AG04450 (cell line): Measurements from ENCODE around the gene ABHD12. TPM values are rescaled to one million over a fixed set of nuclear protein-coding genes. Genes with fewer than 3 reads are reported as not detected.

Source experiments
- CTCF ChIA-PET: fragments of 300-600, 350-600 bp; formaldehyde crosslinking; extraction: SDS; loops from one replicate; lab custom pipeline; 2022; ENCODE audit warnings: antibody characterized with exemption, inconsistent platforms; lab: Charles Lee
- POLR2A ChIA-PET: fragments of 350-600 bp; formaldehyde crosslinking; extraction: SDS; loops from one replicate; lab custom pipeline; 2021; ENCODE audit warnings: antibody characterized with exemption, inconsistent platforms; lab: Yijun Ruan, JAX
- DNase-seq: peaks from one replicate; pipeline ENCODE4 v3.0.0-alpha.2; 2011; ENCODE audit warnings: low read depth, low spot score
- H3K27ac ChIP-seq: one replicate; pipeline ENCODE4 v1.5.1; 2012; ENCODE audit warnings: low read depth, low read length, control low read depth
- H3K27me3 ChIP-seq: one replicate; pipeline ENCODE4 v1.6.0; 2012; ENCODE audit warnings: low read length; ENCODE audit not compliant: control insufficient read depth, insufficient read depth
- H3K4me3 ChIP-seq: 2 replicates; pipeline ENCODE4 v1.5.1; 2011; ENCODE audit warnings: mild to moderate bottlenecking, low read depth, low read length, control low read depth
- H3K9me3 ChIP-seq: 2 replicates; pipeline ENCODE4 v1.5.1; 2012; ENCODE audit warnings: low read length; ENCODE audit not compliant: control insufficient read depth, insufficient read depth
- polyA plus RNA-seq: library from polyadenylated mRNA; depleted of rRNA; stranded (reverse); fragments of >200 nt; gene quantifications from 2 replicates; pipeline ENCODE4 v1.2.3, GENCODE V29; 2011
- TF ChIP-seq, protein P1 (sequence below): IDR thresholded peaks from 2 replicates; pipeline ENCODE4 v1.5.1; 2011; ENCODE audit warnings: low read depth, low read length, control low read depth, inconsistent platforms

Gene ABHD12
- polyA plus RNA-seq, 1 experiment: 33.6 TPM

DNA sequence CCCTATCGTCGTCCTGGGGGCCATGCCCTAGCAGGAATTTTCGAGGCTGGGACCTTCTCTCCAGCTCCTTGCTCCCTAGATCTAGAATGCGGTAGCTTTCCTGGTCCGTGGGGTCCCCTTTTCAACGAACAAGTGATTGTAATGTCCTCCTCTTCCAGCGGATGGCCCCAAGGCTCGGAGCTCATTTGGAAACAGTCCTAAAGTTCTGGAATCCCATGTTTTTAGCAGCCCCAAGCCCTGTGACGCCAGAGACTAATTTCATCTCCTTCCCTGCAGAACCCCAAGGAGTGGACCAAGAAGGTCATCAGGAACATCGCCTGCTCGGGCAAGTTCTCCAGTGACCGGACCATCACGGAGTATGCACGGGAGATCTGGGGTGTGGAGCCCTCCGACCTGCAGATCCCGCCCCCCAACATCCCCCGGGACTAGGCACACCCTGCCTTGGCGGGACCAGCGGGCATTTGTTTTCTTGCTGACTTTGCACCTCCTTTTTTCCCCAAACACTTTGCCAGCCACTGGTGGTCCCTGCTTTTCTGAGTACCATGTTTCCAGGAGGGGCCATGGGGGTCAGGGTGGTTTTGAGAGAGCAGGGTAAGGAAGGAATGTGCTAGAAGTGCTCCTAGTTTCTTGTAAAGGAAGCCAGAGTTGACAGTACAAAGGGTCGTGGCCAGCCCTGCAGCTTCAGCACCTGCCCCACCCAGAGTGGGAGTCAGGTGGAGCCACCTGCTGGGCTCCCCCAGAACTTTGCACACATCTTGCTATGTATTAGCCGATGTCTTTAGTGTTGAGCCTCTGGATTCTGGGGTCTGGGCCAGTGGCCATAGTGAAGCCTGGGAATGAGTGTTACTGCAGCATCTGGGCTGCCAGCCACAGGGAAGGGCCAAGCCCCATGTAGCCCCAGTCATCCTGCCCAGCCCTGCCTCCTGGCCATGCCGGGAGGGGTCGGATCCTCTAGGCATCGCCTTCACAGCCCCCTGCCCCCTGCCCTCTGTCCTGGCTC is 94.2 kb downstream of the ABHD12 start:
- ChIA-PET POLR2A (interaction anchor here (1.1 kb wide), 1 partner anchor 102 kb away, joined by 7 read pairs; no protein-coding TSS in a partner anchor), CTCF (interaction anchor here (0.6 to 3.9 kb wide), 6 partner anchors 13 to 302 kb away, joined by 3 to 93 read pairs (median 5); no protein-coding TSS in a partner anchor)
- TF ChIP-seq, protein P1, sequence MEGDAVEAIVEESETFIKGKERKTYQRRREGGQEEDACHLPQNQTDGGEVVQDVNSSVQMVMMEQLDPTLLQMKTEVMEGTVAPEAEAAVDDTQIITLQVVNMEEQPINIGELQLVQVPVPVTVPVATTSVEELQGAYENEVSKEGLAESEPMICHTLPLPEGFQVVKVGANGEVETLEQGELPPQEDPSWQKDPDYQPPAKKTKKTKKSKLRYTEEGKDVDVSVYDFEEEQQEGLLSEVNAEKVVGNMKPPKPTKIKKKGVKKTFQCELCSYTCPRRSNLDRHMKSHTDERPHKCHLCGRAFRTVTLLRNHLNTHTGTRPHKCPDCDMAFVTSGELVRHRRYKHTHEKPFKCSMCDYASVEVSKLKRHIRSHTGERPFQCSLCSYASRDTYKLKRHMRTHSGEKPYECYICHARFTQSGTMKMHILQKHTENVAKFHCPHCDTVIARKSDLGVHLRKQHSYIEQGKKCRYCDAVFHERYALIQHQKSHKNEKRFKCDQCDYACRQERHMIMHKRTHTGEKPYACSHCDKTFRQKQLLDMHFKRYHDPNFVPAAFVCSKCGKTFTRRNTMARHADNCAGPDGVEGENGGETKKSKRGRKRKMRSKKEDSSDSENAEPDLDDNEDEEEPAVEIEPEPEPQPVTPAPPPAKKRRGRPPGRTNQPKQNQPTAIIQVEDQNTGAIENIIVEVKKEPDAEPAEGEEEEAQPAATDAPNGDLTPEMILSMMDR: peak; percentile 46
- H3K9me3 ChIP-seq: no peaks in the 10 kb centered on the region
- no peak for DNase-seq
- no peak overlapping the region for H3K27ac ChIP-seq
- H3K4me3 ChIP-seq: no peak overlapping the region
- H3K27me3 ChIP-seq: no peaks in the 10 kb centered on the region

- Histone ChIP-seq H3K27me3 (no peaks in the 10 kb centered on the region), H3K27ac (peak overlapping the region; percentile 21), H3K4me3 (no peak overlapping the region), H3K9me3 (no peaks in the 10 kb centered on the region)
- TF ChIP-seq, protein P1: no peak
- ChIA-PET CTCF (interaction anchor here (0.6 to 3.9 kb wide), 9 partner anchors 14 to 302 kb away, joined by 3 to 93 read pairs (median 3); no protein-coding TSS in a partner anchor), POLR2A (interaction anchor here (1.1 kb wide), 1 partner anchor 103 kb away, joined by 7 read pairs; no protein-coding TSS in a partner anchor)
- no peak for DNase-seq
These were observed 95.1 kb downstream of the ABHD12 start for GRCh38 chr20:25295386-25296093.

- Histone ChIP-seq H3K4me3 (no peak overlapping the region), H3K27me3 (no peaks in the 10 kb centered on the region), H3K9me3 (no peaks in the 10 kb centered on the region), H3K27ac (peak overlapping the region; percentile 39)
- ChIA-PET POLR2A (interaction anchor here (0.6 kb wide), 1 partner anchor 39 kb away, joined by 4 read pairs; no protein-coding TSS in a partner anchor), CTCF (interaction anchor here (0.6 to 3.9 kb wide), 9 partner anchors 14 to 301 kb away, joined by 3 to 93 read pairs (median 4); no protein-coding TSS in a partner anchor)
- DNase-seq: no peak
- TF ChIP-seq, protein P1: peak; percentile 99
These were observed 95.9 kb downstream of the ABHD12 start for GRCh38 chr20:25294459-25295385.

- DNase-seq: no peak
- H3K27me3 ChIP-seq: no peaks in the 10 kb centered on the region
- TF ChIP-seq, protein P1: no peak
- ChIA-PET POLR2A (interaction anchor here (0.6 kb wide), 1 partner anchor 38 kb away, joined by 4 read pairs; no protein-coding TSS in a partner anchor), CTCF (interaction anchor here (0.7 to 3.9 kb wide), 6 partner anchors 15 to 300 kb away, joined by 3 to 93 read pairs (median 6); no protein-coding TSS in a partner anchor)
- no peaks in the 10 kb centered on the region for H3K9me3 ChIP-seq
- H3K4me3 ChIP-seq: no peak overlapping the region
- no peak overlapping the region for H3K27ac ChIP-seq
These were observed 96.7 kb downstream of the ABHD12 start for GRCh38 chr20:25293910-25294458.
